Osteocyte (in vitro differentiated cells): ENCODE results near the gene P2RY13. TPM values are rescaled to one million over a fixed set of nuclear protein-coding genes. Genes with fewer than 3 reads are reported as not detected.

ENCODE experiments used
- DNase-seq: peaks from one replicate; pipeline ENCODE4 v3.0.0; 2021; ENCODE audit warnings: mixed read lengths; ENCODE audit not compliant: unreplicated experiment; ENCODE audit errors: extremely low spot score
- H3K27ac Mint-ChIP-seq: one replicate; pipeline ENCODE4 v1.8.0; 2021; ENCODE audit warnings: mild to moderate bottlenecking, mixed read lengths; ENCODE audit not compliant: unreplicated experiment
- H3K27me3 Mint-ChIP-seq: one replicate; pipeline ENCODE4 v1.8.0; 2021; ENCODE audit warnings: mixed read lengths; ENCODE audit not compliant: unreplicated experiment
- H3K36me3 Mint-ChIP-seq: one replicate; pipeline ENCODE4 v1.8.0; 2021; ENCODE audit warnings: mixed read lengths; ENCODE audit not compliant: unreplicated experiment
- H3K4me1 Mint-ChIP-seq: one replicate; pipeline ENCODE4 v1.8.0; 2021; ENCODE audit warnings: mixed read lengths; ENCODE audit not compliant: unreplicated experiment
- H3K4me3 Mint-ChIP-seq: one replicate; pipeline ENCODE4 v1.8.0; 2021; ENCODE audit warnings: mild to moderate bottlenecking, moderate library complexity, mixed read lengths; ENCODE audit not compliant: unreplicated experiment
- H3K9me3 Mint-ChIP-seq: one replicate; pipeline ENCODE4 v1.8.0; 2021; ENCODE audit warnings: mixed read lengths; ENCODE audit not compliant: unreplicated experiment
- CTCF ChIP-seq: fragments of 200-600 bp; sonication (generic); IDR thresholded peaks from 2 replicates; pipeline ENCODE4 v1.5.0; 2021; ENCODE audit warnings: antibody characterized with exemption, mild to moderate bottlenecking, moderate library complexity
- total RNA-seq: library from RNA; stranded (reverse); gene quantifications from 2 replicates; pipeline ENCODE4 v1.2.1, GENCODE V29; 2021

Gene P2RY13
- total RNA-seq, 1 donor from 2014 or later, result not detected

GRCh38 chr3:151318313-151318712 is 11.0 kb downstream of the P2RY13 start:
- Mint-ChIP-seq H3K9me3 (peaks cover 9% of the 10 kb centered on the region), H3K4me3 (no peak overlapping the region), H3K4me1 (peaks cover 8% of the 10 kb centered on the region), H3K27ac (no peak overlapping the region), H3K27me3 (no peaks in the 10 kb centered on the region), H3K36me3 (no peaks in the 10 kb centered on the region)
- TF ChIP-seq CTCF, result no peak
- DNase-seq, result no peak

GRCh38 chr3:151316267-151316991 is 12.9 kb downstream of the P2RY13 start, which contains the start of gene GPR87:
Gene GPR87, minus strand, starts transcription at chr3:151316820. Its CDS starts 16,720 bp downstream, at chr3:151300100.
- Mint-ChIP-seq H3K36me3 (no peaks in the 10 kb centered on the region), H3K9me3 (peaks cover 9% of the 10 kb centered on the region), H3K27me3 (no peaks in the 10 kb centered on the region), H3K4me3 (no peak within 1 kb of the TSS), H3K27ac (no peak within 1 kb of the TSS), H3K4me1 (peaks cover 8% of the 10 kb centered on the region)
- DNase-seq, result no peak
- no peak for TF ChIP-seq CTCF

GRCh38 chr3:151315846-151316245 is 13.5 kb downstream of the P2RY13 start:
- no peak overlapping the region for H3K27ac Mint-ChIP-seq
- no peak overlapping the region for H3K4me3 Mint-ChIP-seq
- H3K36me3 Mint-ChIP-seq, result no peaks in the 10 kb centered on the region
- H3K4me1 Mint-ChIP-seq, result peaks cover 8% of the 10 kb centered on the region
- DNase-seq, result no peak
- peaks cover 9% of the 10 kb centered on the region for H3K9me3 Mint-ChIP-seq
- TF ChIP-seq CTCF, result no peak
- H3K27me3 Mint-ChIP-seq, result no peaks in the 10 kb centered on the region

GRCh38 chr3:151315136-151315535 is 14.2 kb downstream of the P2RY13 start:
- Mint-ChIP-seq H3K27ac (no peak overlapping the region), H3K36me3 (no peaks in the 10 kb centered on the region), H3K4me1 (peaks cover 8% of the 10 kb centered on the region), H3K9me3 (peaks cover 9% of the 10 kb centered on the region), H3K4me3 (no peak overlapping the region), H3K27me3 (no peaks in the 10 kb centered on the region)
- no peak for DNase-seq
- TF ChIP-seq CTCF, result no peak

- H3K27ac Mint-ChIP-seq, result no peak overlapping the region
- no peak for TF ChIP-seq CTCF
These were observed 14.8 kb downstream of the P2RY13 start for GRCh38 chr3:151314593-151314992.

More at GRCh38 chr3:151314593-151314992, 14.8 kb downstream of the P2RY13 start:
- Mint-ChIP-seq H3K4me3 (no peak overlapping the region), H3K36me3 (no peaks in the 10 kb centered on the region), H3K9me3 (peaks cover 9% of the 10 kb centered on the region), H3K4me1 (peaks cover 8% of the 10 kb centered on the region), H3K27me3 (no peaks in the 10 kb centered on the region)
- DNase-seq, result no peak
